WI38 (cell line): ENCODE measurements around the gene SCGB1A1.

Experiments used
- H3K4me3 ChIP-seq: 2 replicates; pipeline ENCODE4 v1.5.1; 2011; ENCODE audit warnings: low read depth, mild to moderate bottlenecking, control low read depth, low read length
- TF ChIP-seq, protein P1 (sequence below): IDR thresholded peaks from 2 replicates; pipeline ENCODE4 v1.5.1; 2012; ENCODE audit warnings: low read depth, mild to moderate bottlenecking, control low read depth, low read length

SCGB1A1 gene

GRCh38 chr11:62402960-62403730, 15.7 kb upstream of the SCGB1A1 start:
- TF ChIP-seq, protein P1, sequence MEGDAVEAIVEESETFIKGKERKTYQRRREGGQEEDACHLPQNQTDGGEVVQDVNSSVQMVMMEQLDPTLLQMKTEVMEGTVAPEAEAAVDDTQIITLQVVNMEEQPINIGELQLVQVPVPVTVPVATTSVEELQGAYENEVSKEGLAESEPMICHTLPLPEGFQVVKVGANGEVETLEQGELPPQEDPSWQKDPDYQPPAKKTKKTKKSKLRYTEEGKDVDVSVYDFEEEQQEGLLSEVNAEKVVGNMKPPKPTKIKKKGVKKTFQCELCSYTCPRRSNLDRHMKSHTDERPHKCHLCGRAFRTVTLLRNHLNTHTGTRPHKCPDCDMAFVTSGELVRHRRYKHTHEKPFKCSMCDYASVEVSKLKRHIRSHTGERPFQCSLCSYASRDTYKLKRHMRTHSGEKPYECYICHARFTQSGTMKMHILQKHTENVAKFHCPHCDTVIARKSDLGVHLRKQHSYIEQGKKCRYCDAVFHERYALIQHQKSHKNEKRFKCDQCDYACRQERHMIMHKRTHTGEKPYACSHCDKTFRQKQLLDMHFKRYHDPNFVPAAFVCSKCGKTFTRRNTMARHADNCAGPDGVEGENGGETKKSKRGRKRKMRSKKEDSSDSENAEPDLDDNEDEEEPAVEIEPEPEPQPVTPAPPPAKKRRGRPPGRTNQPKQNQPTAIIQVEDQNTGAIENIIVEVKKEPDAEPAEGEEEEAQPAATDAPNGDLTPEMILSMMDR, result no peak
- no peak overlapping the region for H3K4me3 ChIP-seq

DNA sequence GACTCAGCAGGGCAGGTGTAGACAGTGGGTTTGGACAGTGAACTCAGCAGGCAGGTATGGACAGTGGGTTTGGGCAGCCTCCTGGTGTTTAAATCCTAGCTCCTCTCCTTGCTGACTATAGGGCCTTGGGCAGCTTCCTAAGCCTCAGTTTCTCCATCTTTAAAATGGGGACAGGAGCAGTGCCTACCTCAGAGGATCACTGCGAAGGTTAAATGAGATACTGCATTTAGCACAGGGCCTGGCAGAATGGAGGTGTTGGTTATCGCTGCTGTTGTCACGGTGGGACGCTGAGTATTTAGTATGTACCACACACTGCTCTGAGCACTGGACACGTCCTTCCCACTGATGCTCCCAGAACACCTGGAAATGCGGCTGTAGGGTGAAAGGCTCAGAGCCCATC, 14.4 kb upstream of the SCGB1A1 start:
- TF ChIP-seq, protein P1, result no peak
- H3K4me3 ChIP-seq, result no peak overlapping the region

DNA sequence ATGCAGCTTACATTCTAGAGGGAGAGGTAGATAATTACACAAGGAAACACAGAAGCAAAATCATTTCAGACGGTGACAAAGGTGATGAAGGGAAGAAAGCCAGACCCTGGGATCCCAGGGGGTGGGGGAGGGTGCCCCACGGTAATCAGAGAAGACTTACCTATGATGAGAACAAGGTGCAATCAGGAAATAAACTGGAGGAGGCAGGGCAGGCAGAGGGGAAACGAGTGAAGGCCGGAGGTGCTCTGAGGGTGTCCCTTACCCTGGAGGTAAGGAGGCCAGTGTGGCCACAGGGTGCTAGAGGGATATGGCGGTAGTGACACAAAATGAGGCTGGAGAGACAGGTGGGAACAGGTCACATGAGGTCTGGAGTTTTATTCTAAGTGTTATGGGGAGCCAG, 13.9 kb upstream of the SCGB1A1 start:
- TF ChIP-seq, protein P1, result no peak
- no peak overlapping the region for H3K4me3 ChIP-seq

DNA sequence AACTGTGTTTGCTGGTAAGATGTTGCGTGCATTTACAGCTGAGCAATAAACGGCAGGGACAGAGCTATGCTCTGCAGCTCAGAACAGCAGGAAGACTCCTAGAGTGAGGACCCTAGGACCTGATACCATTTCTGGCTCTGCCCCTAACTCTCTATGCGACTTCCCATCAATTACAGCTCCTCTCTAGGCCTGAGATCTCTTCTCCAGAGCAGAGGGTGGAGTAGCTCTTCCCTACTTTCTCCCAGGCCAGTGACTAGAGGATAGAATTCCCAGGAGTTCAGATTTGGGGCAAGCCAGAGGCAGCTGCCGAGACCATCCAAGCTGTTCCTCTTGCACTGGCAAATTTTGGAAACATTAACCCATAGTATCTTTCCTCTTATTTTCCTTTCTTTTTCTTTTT, 12.8 kb upstream of the SCGB1A1 start:
- TF ChIP-seq, protein P1, result no peak
- H3K4me3 ChIP-seq, result no peak overlapping the region

- no peak overlapping the region for H3K4me3 ChIP-seq
- TF ChIP-seq, protein P1, result no peak
These were observed 9.0 kb upstream of the SCGB1A1 start for GRCh38 chr11:62409831-62410230.

- TF ChIP-seq, protein P1, result no peak
- H3K4me3 ChIP-seq, result no peak overlapping the region
These were observed 7.9 kb upstream of the SCGB1A1 start for GRCh38 chr11:62410972-62411371.

GRCh38 chr11:62411524-62411923, 7.3 kb upstream of the SCGB1A1 start:
- TF ChIP-seq, protein P1, result no peak
- H3K4me3 ChIP-seq, result no peak overlapping the region
